K562 (cell line): ENCODE measurements around the gene NUDT14.

Experiments
- CBX2 ChIP-seq: fragments of 200-600 bp; sonication (generic); IDR thresholded peaks from one replicate; pipeline ENCODE4 v1.6.1; 2012; ENCODE audit warnings: mild to moderate bottlenecking, low read length, inconsistent platforms; ENCODE audit not compliant: insufficient read depth, poor library complexity, severe bottlenecking
- POU5F1 ChIP-seq: fragments of 150-350 bp; IDR thresholded peaks from 2 replicates; pipeline ENCODE4 v1.6.1; 2014; ENCODE audit warnings: borderline replicate concordance, low read length, low read depth, mild to moderate bottlenecking; ENCODE audit not compliant: partially characterized antibody
- TF ChIP-seq, protein P1 (sequence below): fragments of 150-350 bp; IDR thresholded peaks from 2 replicates; pipeline ENCODE4 v1.6.1; 2014; ENCODE audit warnings: low read depth, mild to moderate bottlenecking, low read length, borderline replicate concordance

GRCh38 chr14:105218611-105219010 lies 37.5 kb upstream of the NUDT14 start:
- TF ChIP-seq CBX2 (no peak), POU5F1 (no peak)
- TF ChIP-seq, protein P1, sequence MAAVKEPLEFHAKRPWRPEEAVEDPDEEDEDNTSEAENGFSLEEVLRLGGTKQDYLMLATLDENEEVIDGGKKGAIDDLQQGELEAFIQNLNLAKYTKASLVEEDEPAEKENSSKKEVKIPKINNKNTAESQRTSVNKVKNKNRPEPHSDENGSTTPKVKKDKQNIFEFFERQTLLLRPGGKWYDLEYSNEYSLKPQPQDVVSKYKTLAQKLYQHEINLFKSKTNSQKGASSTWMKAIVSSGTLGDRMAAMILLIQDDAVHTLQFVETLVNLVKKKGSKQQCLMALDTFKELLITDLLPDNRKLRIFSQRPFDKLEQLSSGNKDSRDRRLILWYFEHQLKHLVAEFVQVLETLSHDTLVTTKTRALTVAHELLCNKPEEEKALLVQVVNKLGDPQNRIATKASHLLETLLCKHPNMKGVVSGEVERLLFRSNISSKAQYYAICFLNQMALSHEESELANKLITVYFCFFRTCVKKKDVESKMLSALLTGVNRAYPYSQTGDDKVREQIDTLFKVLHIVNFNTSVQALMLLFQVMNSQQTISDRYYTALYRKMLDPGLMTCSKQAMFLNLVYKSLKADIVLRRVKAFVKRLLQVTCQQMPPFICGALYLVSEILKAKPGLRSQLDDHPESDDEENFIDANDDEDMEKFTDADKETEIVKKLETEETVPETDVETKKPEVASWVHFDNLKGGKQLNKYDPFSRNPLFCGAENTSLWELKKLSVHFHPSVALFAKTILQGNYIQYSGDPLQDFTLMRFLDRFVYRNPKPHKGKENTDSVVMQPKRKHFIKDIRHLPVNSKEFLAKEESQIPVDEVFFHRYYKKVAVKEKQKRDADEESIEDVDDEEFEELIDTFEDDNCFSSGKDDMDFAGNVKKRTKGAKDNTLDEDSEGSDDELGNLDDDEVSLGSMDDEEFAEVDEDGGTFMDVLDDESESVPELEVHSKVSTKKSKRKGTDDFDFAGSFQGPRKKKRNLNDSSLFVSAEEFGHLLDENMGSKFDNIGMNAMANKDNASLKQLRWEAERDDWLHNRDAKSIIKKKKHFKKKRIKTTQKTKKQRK, result no peak
